K562 (cell line): Measurements from ENCODE around the gene COX6A1. TPM values are rescaled to one million over a fixed set of nuclear protein-coding genes. Genes with fewer than 3 reads are reported as not detected.
A peak's percentile ranks its signal among the peaks of the same experiment; 100 is the strongest.

Source experiments
- ATAC-seq: fragments of 200-7000 bp; cut with Tn5 transposase; 3 replicates; pipeline ENCODE4 v1.9.1; 2020; ENCODE audit warnings: moderate library complexity
- BruUV-seq: library from RNA; stranded (reverse); fragments of 400-500 nt; replicated peaks from 2 replicates; lab custom pipeline; 2021; lab: Mats Ljungman, UMichigan
- CTCF ChIA-PET: fragments of 300-600 bp; formaldehyde crosslinking; extraction: SDS; loops from one replicate; lab custom pipeline; 2021; ENCODE audit warnings: low intra/inter-chr PET ratio; lab: Yijun Ruan, JAX
- POLR2A ChIA-PET: fragments of 300-600, 350-650 bp; sonication (Branson Sonifier 250); formaldehyde crosslinking; extraction: SDS; loops from one replicate; lab custom pipeline; 2021; ENCODE audit warnings: antibody characterized with exemption, inconsistent platforms; lab: Yijun Ruan, JAX
- DNase-seq, 4 experiments: peaks; one replicate each; pipeline versions ENCODE4 v3.0.0 to v3.0.0-alpha.2; 2011 to 2018; ENCODE audit warnings: low spot score in 3 of 4, mixed read lengths in 3 of 4; ENCODE audit errors: extremely low read depth in 1 of 4
- FAIRE-seq: peaks from 2 replicates; lab custom pipeline; 2011; peaks lifted over from hg19 to GRCh38; lab: Jason Lieb, UNC
- H2AFZ ChIP-seq: 2 replicates; pipeline ENCODE4 v1.6.0; 2011; ENCODE audit warnings: low read depth, low read length, control low read depth, inconsistent platforms
- H3K27ac ChIP-seq: fragments of 200-600 bp; 3 replicates; pipeline ENCODE4 v1.8.0; 2011; ENCODE audit warnings: low read depth, mild to moderate bottlenecking, control low read depth, inconsistent platforms, low read length, moderate library complexity, mixed read lengths; ENCODE audit errors: extremely low read depth
- H3K27me3 ChIP-seq, 2 experiments: fragments of 300-600 bp in 1 of 2; 2 replicates in 1 of 2; 3 replicates in 1 of 2; pipeline versions ENCODE4 v1.6.0 to v1.8.0; 2011; ENCODE audit warnings: inconsistent platforms in 2 of 2, low read length in 2 of 2, mild to moderate bottlenecking in 1 of 2, mixed read lengths in 1 of 2, moderate library complexity in 1 of 2; ENCODE audit not compliant: control insufficient read depth in 2 of 2, insufficient read depth in 2 of 2
- H3K36me3 ChIP-seq: fragments of 300-600 bp; 3 replicates; pipeline ENCODE4 v1.8.0; 2011; ENCODE audit warnings: mild to moderate bottlenecking, low read length, inconsistent platforms; ENCODE audit not compliant: control insufficient read depth, insufficient read depth
- H3K4me1 ChIP-seq, 2 experiments: fragments of 200-600 bp in 1 of 2; replicated peaks in 1 of 2; 2 replicates in 1 of 2; 3 replicates in 1 of 2; pipeline versions ENCODE4 v1.5.1 to v1.8.0; 2011; ENCODE audit warnings: inconsistent platforms in 2 of 2, low read length in 2 of 2, mild to moderate bottlenecking in 1 of 2, mixed read lengths in 1 of 2, moderate library complexity in 1 of 2; ENCODE audit not compliant: control insufficient read depth in 2 of 2, insufficient read depth in 2 of 2
- H3K4me2 ChIP-seq: 2 replicates; pipeline ENCODE4 v1.6.1; 2011; ENCODE audit warnings: low read length, control low read depth, inconsistent platforms, mixed read lengths; ENCODE audit not compliant: insufficient read depth
- H3K4me3 ChIP-seq: fragments of 200-600 bp; sonication (generic), shearing (Covaris generic); 2 replicates; pipeline ENCODE4 v1.5.1; 2016; ENCODE audit warnings: control low read depth, inconsistent platforms
- H3K79me2 ChIP-seq: fragments of 200-600 bp; 3 replicates; pipeline ENCODE4 v1.8.0; 2011; ENCODE audit warnings: low read length, inconsistent platforms; ENCODE audit not compliant: control insufficient read depth, insufficient read depth
- H3K9ac ChIP-seq, 2 experiments: 2 replicates each; pipeline versions ENCODE4 v1.6.0 to v1.6.1; 2011; ENCODE audit warnings: low read depth in 2 of 2, low read length in 2 of 2, control low read depth in 1 of 2, inconsistent platforms in 1 of 2, mild to moderate bottlenecking in 1 of 2, mixed read lengths in 1 of 2; ENCODE audit not compliant: insufficient read depth in 1 of 2
- H3K9me1 ChIP-seq: one replicate; pipeline ENCODE4 v1.6.0; 2011; ENCODE audit warnings: inconsistent platforms, mild to moderate bottlenecking, low read length, moderate library complexity; ENCODE audit not compliant: control insufficient read depth, insufficient read depth
- H3K9me3 ChIP-seq: replicated peaks from 2 replicates; pipeline ENCODE4 v1.5.1; 2011; ENCODE audit warnings: low read depth, low read length, inconsistent platforms; ENCODE audit not compliant: control insufficient read depth, insufficient read depth
- H4K20me1 ChIP-seq: replicated peaks from 2 replicates; pipeline ENCODE4 v1.6.1; 2011; ENCODE audit warnings: low read length, inconsistent platforms, mixed read lengths; ENCODE audit not compliant: control insufficient read depth, insufficient read depth
- ARHGAP35 ChIP-seq: fragments of 450-650 bp; IDR thresholded peaks from 2 replicates; pipeline ENCODE4 v1.6.1; 2018; ENCODE audit not compliant: partially characterized antibody
- ETS2 ChIP-seq: IDR thresholded peaks from 2 replicates; pipeline ENCODE4 v1.6.1; 2016; ENCODE audit warnings: borderline replicate concordance, missing genetic modification characterization, mild to moderate bottlenecking, moderate library complexity, missing compliant biosample characterization; ENCODE audit not compliant: poor library complexity, severe bottlenecking
- ETV5 ChIP-seq: sonication (generic); formaldehyde crosslinking; IDR thresholded peaks from 2 replicates; pipeline ENCODE4 v1.4.0; 2020; ENCODE audit warnings: low read depth, mild to moderate bottlenecking, missing genetic modification reagents
- POLR2AphosphoS2 ChIP-seq: IDR thresholded peaks from 2 replicates; pipeline ENCODE4 v1.6.1; 2012; ENCODE audit warnings: low read length, improper control_type of control experiment
- SRF ChIP-seq, 2 experiments: fragments of 250-450, 450-650 bp in 1 of 2; sonication (Bioruptor Pico) in 1 of 2; sonication (generic) in 1 of 2; formaldehyde crosslinking; IDR thresholded peaks; 2 replicates each; pipeline versions ENCODE4 v1.5.0 to v1.5.1; 2020 to 2022; ENCODE audit warnings: mild to moderate bottlenecking in 1 of 2, missing genetic modification reagents in 1 of 2
- ZFP36 ChIP-seq: fragments of 150-350 bp; IDR thresholded peaks from 2 replicates; pipeline ENCODE4 v1.6.1; 2018; ENCODE audit warnings: low read length, low read depth; ENCODE audit not compliant: partially characterized antibody
- WGBS: fragments of 100-300 bp; shearing (Covaris generic); methylation state at CpG from one replicate; pipeline ENCODE4 v1.1.6; 2016; ENCODE audit warnings: low coverage, mixed read lengths; ENCODE audit not compliant: insufficient coverage; ENCODE audit errors: missing lambda C conversion rate; 5-methylcytosine and 5-hydroxymethylcytosine counted together
- in situ Hi-C: fragments of 300-500 bp; cut with MboI; formaldehyde crosslinking; loops from 4 replicates; pipeline ENCODE4 v1.15.0; 2018; ENCODE audit warnings: inconsistent platforms, mixed read lengths
- intact Hi-C: fragments of 100-400 bp; cut with micrococcal nuclease; formaldehyde crosslinking; loops from 2 replicates; pipeline ENCODE4 v1.14.2; 2022
- polyA plus RNA-seq, 8 experiments: library from polyadenylated mRNA; depleted of rRNA in 4 of 8; stranded (reverse) in 5 of 8; unstranded in 3 of 8; fragments of >200 nt; fragmentation: Nextera tagmentation in 2 of 8; fragmentation: Illumina TruSeq in 1 of 8; extraction: Ambion mirVana in 2 of 8; extraction: Trizol in 1 of 8; gene quantifications; 2 replicates each; pipeline versions ENCODE4 v1.2.1 to v1.2.3, GENCODE V29; 2011 to 2014; ENCODE audit warnings: inconsistent platforms in 1 of 8, missing spikeins in 1 of 8
- total RNA-seq, 7 experiments: library from RNA; depleted of rRNA in 6 of 7; stranded (reverse); fragments of >200 nt in 6 of 7; fragmentation: Illumina TruSeq in 2 of 7; extraction: Trizol in 2 of 7; gene quantifications; 2 replicates each; pipeline versions ENCODE4 v1.2.1 to v1.2.3, GENCODE V29; 2011 to 2021; ENCODE audit warnings: low replicate concordance in 1 of 7

The COX6A1 gene
- total and polyA plus RNA-seq, 9 of the 15 experiments (the other 6 are each of a cell fraction or from before 2014, with no cell fraction given), result 414 to 4,142 (median 931) TPM

DNA sequence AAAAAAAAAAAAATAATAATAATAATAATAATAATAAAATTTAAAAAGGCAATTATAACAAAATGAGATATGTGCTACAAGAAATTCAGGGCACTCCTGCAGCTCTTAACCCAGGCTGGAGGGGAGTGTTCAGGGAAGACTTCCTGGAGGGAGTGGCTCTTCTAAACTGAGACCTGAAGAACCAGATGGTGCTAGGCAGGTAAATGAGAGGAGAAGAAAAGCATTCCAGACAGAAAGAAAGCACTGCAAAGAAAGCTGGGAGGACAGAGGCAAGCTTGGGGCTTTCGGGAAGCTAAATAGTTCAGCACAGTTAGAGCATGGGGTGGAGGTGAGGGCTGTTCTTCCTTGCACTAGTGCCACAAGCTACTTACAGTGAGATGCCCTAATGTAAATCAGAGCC is 41.5 kb downstream of the COX6A1 start:
- BruUV-seq, result no TSS peak
- Histone ChIP-seq H2AFZ (no peak overlapping the region), H4K20me1 (no peaks in the 10 kb centered on the region), H3K9ac (0 out of 4 replicates have a peak overlapping the region, but pooled peaks of 1 of the 2 experiments have one; percentile 28), H3K9me3 (no peaks in the 10 kb centered on the region), H3K4me2 (no peak overlapping the region), H3K4me1 (peaks cover 20 to 41% of the 10 kb centered on the region in 2 experiments), H3K4me3 (no peak overlapping the region), H3K79me2 (peaks cover 27% of the 10 kb centered on the region), H3K9me1 (peaks cover 5% of the 10 kb centered on the region), H3K27me3 (no peaks in the 10 kb centered on the region; a peak in 1 of 5 replicates), H3K36me3 (peaks cover 13% of the 10 kb centered on the region; the same call in 2 of the 3 replicates), H3K27ac (0 out of 3 replicates have a peak overlapping the region, but pooled peaks have one; percentile 66)
- ChIA-PET CTCF (no interaction called here), POLR2A (interaction anchor here (0.9 to 1.6 kb wide), 5 partner anchors 9 to 17 kb away, joined by 3 to 5 read pairs (median 3); partner anchors contain the start of gene SRSF9)
- no peak for DNase-seq
- WGBS, result 71% methylated on average over 1 of the region's 1 CpG
- intact Hi-C loops (no loop called here), in situ Hi-C loops (no loop called here)
- FAIRE-seq, result peak; percentile 42
- TF ChIP-seq ZFP36, result peak; percentile 92
- TF ChIP-seq POLR2AphosphoS2, result no peak
- ATAC-seq, result peak; percentile 13; the same call in 2 of the 3 replicates

DNA sequence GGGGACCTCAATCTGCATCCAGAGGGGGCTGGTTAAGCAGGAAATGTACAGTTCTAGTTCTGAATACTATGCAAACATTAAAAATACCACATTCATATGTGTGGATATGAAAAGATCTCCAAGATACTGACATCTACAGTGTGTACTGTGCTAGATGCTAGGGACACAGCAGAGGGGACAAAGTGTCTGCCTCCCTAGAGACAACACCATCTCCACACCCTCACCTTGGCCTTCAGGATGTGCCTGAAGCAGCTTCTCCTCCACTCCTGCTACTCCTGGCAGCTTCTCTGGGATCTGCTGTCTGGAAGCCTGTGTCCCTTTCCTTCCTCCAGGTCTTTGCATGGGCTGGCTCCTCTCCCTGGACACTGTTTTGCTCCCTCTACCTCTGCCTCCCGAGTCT is 42.3 kb downstream of the COX6A1 start:
- H3K9ac ChIP-seq, result peak overlapping the region in 1 of 2 experiments; percentile 72; a peak in 1 of 4 replicates
- in situ Hi-C loops, result no loop called here
- FAIRE-seq (no peak), DNase-seq (no peak), ATAC-seq (peak; percentile 65)
- CTCF ChIA-PET, result no interaction called here
- peak overlapping the region; percentile 66 for H3K27ac ChIP-seq
- TF ChIP-seq SRF (CRISPR knock-in tag; IDR thresholded peaks at IDR 0.05), result peak in 1 of 2 experiments; percentile 55; a peak in 1 of 4 replicates
- 0 out of 2 replicates have a peak, but pooled peaks have one; percentile 19 for TF ChIP-seq ETV5 (CRISPR knock-in tag)
- no peak for TF ChIP-seq ARHGAP35
- no peak for TF ChIP-seq ETS2 (tag)
- peak overlapping the region; percentile 46; the same call in 1 of the 2 replicates for H3K4me2 ChIP-seq
- H3K4me1 ChIP-seq, result peaks cover 23 to 34% of the 10 kb centered on the region in 2 experiments
- H4K20me1 ChIP-seq, result no peaks in the 10 kb centered on the region
- H3K36me3 ChIP-seq, result peaks cover 13% of the 10 kb centered on the region; the same call in 2 of the 3 replicates
- peaks cover 21% of the 10 kb centered on the region for H3K79me2 ChIP-seq
- H3K9me3 ChIP-seq, result no peaks in the 10 kb centered on the region
- BruUV-seq, result no TSS peak
- POLR2A ChIA-PET, result interaction anchor here (0.5 to 1.6 kb wide), 6 partner anchors 10 to 188 kb away, joined by 3 to 5 read pairs (median 4); partner anchors contain the start of genes GATC, SRSF9 and TRIAP1
- H2AFZ ChIP-seq, result peak overlapping the region; percentile 61; the same call in 1 of the 2 replicates
- no peak overlapping the region for H3K4me3 ChIP-seq
- peaks cover 5% of the 10 kb centered on the region for H3K9me1 ChIP-seq
- H3K27me3 ChIP-seq, result no peaks in the 10 kb centered on the region; a peak in 1 of 5 replicates
- WGBS, result 0% methylated on average over 1 of the region's 1 CpG
- intact Hi-C loops, result no loop called here
